H1 (cell line): ENCODE data around the gene CRYGB. TPM values are rescaled to one million over a fixed set of nuclear protein-coding genes. Genes with fewer than 3 reads are reported as not detected.

ENCODE experiments used
- CTCF ChIA-PET: fragments of 300-600 bp; sonication (Branson Sonifier 250); formaldehyde crosslinking; loops from one replicate; lab custom pipeline; 2021; ENCODE audit not compliant: partially characterized antibody; lab: Charles Lee
- POLR2A ChIA-PET: fragments of 300-600 bp; sonication (Branson Sonifier 250); formaldehyde crosslinking; loops from one replicate; lab custom pipeline; 2021; ENCODE audit warnings: inconsistent platforms; ENCODE audit not compliant: partially characterized antibody; lab: Charles Lee
- DNase-seq, 2 experiments: peaks; one replicate each; pipeline versions ENCODE4 v3.0.0 to v3.0.0-alpha.2; 2010 to 2022; ENCODE audit warnings: low spot score in 2 of 2, low read depth in 1 of 2, mixed read lengths in 1 of 2
- FAIRE-seq: peaks from 2 replicates; lab custom pipeline; 2011; peaks lifted over from hg19 to GRCh38; lab: Jason Lieb, UNC
- H2AFZ ChIP-seq: 2 replicates; pipeline ENCODE4 v1.8.1; 2012; ENCODE audit warnings: low read length, inconsistent platforms
- H2AK5ac ChIP-seq: 2 replicates; pipeline ENCODE4 v1.6.1; 2013; ENCODE audit warnings: low read depth, low read length
- H2BK120ac ChIP-seq: replicated peaks from 2 replicates; pipeline ENCODE3; 2013; ENCODE audit warnings: low read depth, low read length, inconsistent platforms
- H2BK12ac ChIP-seq: 2 replicates; pipeline ENCODE4 v1.6.1; 2013; ENCODE audit warnings: low read depth, low read length
- H2BK15ac ChIP-seq: 2 replicates; pipeline ENCODE4 v1.6.1; 2013; ENCODE audit warnings: low read length
- H2BK20ac ChIP-seq: 2 replicates; pipeline ENCODE4 v1.6.1; 2013; ENCODE audit warnings: low read length
- H2BK5ac ChIP-seq: 2 replicates; pipeline ENCODE4 v1.6.1; 2013; ENCODE audit warnings: low read depth, low read length
- H3K14ac ChIP-seq: 2 replicates; pipeline ENCODE4 v1.6.1; 2013; ENCODE audit warnings: inconsistent platforms; ENCODE audit not compliant: insufficient read length
- H3K18ac ChIP-seq: 2 replicates; pipeline ENCODE4 v1.6.1; 2013; ENCODE audit warnings: low read length; ENCODE audit errors: extremely low read depth
- H3K23ac ChIP-seq: 2 replicates; pipeline ENCODE4 v1.6.1; 2013; ENCODE audit warnings: inconsistent platforms; ENCODE audit not compliant: insufficient read length
- H3K23me2 ChIP-seq: 2 replicates; pipeline ENCODE4 v1.6.1; 2013; ENCODE audit warnings: low read depth, low read length
- H3K27ac ChIP-seq: 2 replicates; pipeline ENCODE4 v1.6.1; 2011; ENCODE audit warnings: low read depth, low read length, inconsistent platforms
- H3K27me3 ChIP-seq, 4 experiments: replicated peaks in 1 of 4; 1 replicate in 1 of 4; 2 replicates in 3 of 4; pipeline versions ENCODE4 v1.6.1 to v1.8.1; 2011 to 2013; ENCODE audit warnings: low read length in 3 of 4, mild to moderate bottlenecking in 3 of 4, inconsistent platforms in 2 of 4, mixed read lengths in 2 of 4, moderate library complexity in 1 of 4; ENCODE audit not compliant: control insufficient read depth in 3 of 4, insufficient read depth in 3 of 4; ENCODE audit errors: extremely low read depth in 1 of 4
- H3K36me3 ChIP-seq, 4 experiments: 2 replicates each; pipeline versions ENCODE4 v1.6.1 to v1.8.1; 2011 to 2013; ENCODE audit warnings: mild to moderate bottlenecking in 4 of 4, low read length in 3 of 4, moderate library complexity in 2 of 4, control low read depth in 1 of 4, inconsistent platforms in 1 of 4; ENCODE audit not compliant: insufficient read depth in 4 of 4, control insufficient read depth in 2 of 4
- H3K4ac ChIP-seq: replicated peaks from 2 replicates; pipeline ENCODE3; 2013; ENCODE audit warnings: low read length, low read depth, mixed read lengths, inconsistent platforms; ENCODE audit not compliant: insufficient read length
- H3K4me1 ChIP-seq, 4 experiments: replicated peaks in 1 of 4; 1 replicate in 1 of 4; 2 replicates in 3 of 4; pipeline versions ENCODE4 v1.6.1 to v1.8.1; 2011 to 2013; ENCODE audit warnings: low read length in 3 of 4, inconsistent platforms in 2 of 4, mixed read lengths in 1 of 4; ENCODE audit not compliant: insufficient read depth in 4 of 4, control insufficient read depth in 3 of 4
- H3K4me2 ChIP-seq, 2 experiments: 2 replicates each; pipeline versions ENCODE4 v1.6.1 to v1.8.1; 2011 to 2013; ENCODE audit warnings: low read depth in 2 of 2, low read length in 2 of 2, control low read depth in 1 of 2, inconsistent platforms in 1 of 2, mild to moderate bottlenecking in 1 of 2; ENCODE audit not compliant: insufficient read depth in 1 of 2
- H3K4me3 ChIP-seq, 4 experiments: fragments of 200-600, 300-600 bp in 1 of 4; sonication (generic), shearing (Covaris generic), sonication (Bioruptor Twin) in 1 of 4; 2 replicates each; pipeline versions ENCODE4 v1.5.1 to v1.8.1; 2011 to 2016; ENCODE audit warnings: low read length in 4 of 4, low read depth in 3 of 4, control low read depth in 2 of 4, inconsistent platforms in 2 of 4, mild to moderate bottlenecking in 2 of 4, mixed read lengths in 1 of 4, moderate library complexity in 1 of 4; ENCODE audit not compliant: insufficient read depth in 2 of 4; ENCODE audit errors: extremely low read depth in 1 of 4
- H3K56ac ChIP-seq: replicated peaks from 2 replicates; pipeline ENCODE3; 2013; ENCODE audit warnings: low read depth, mild to moderate bottlenecking, mixed read lengths, low read length, inconsistent platforms; ENCODE audit not compliant: insufficient read length
- H3K79me1 ChIP-seq: 2 replicates; pipeline ENCODE4 v1.6.1; 2013; ENCODE audit warnings: low read depth, low read length, control low read depth
- H3K79me2 ChIP-seq, 2 experiments: 2 replicates each; pipeline versions ENCODE4 v1.6.1 to v1.8.1; 2012 to 2013; ENCODE audit warnings: low read length in 2 of 2, mild to moderate bottlenecking in 2 of 2, inconsistent platforms in 1 of 2; ENCODE audit not compliant: insufficient read depth in 2 of 2, control insufficient read depth in 1 of 2
- H3K9ac ChIP-seq, 4 experiments: replicated peaks in 1 of 4; 1 replicate in 1 of 4; 2 replicates in 3 of 4; pipeline versions ENCODE4 v1.6.1 to v1.8.1; 2011 to 2013; ENCODE audit warnings: low read depth in 3 of 4, low read length in 3 of 4, control low read depth in 2 of 4, mild to moderate bottlenecking in 2 of 4, moderate library complexity in 2 of 4, inconsistent platforms in 1 of 4; ENCODE audit errors: extremely low read depth in 1 of 4
- H3K9me3 ChIP-seq, 2 experiments: 2 replicates each; pipeline versions ENCODE4 v1.6.1 to v1.8.1; 2012 to 2013; ENCODE audit warnings: mild to moderate bottlenecking in 2 of 2, moderate library complexity in 2 of 2, control low read depth in 1 of 2, inconsistent platforms in 1 of 2, low read depth in 1 of 2, low read length in 1 of 2, mixed read lengths in 1 of 2; ENCODE audit not compliant: insufficient read depth in 2 of 2
- H4K20me1 ChIP-seq, 2 experiments: replicated peaks in 1 of 2; 2 replicates each; pipeline versions ENCODE3 to v1.8.1; 2011 to 2013; ENCODE audit warnings: inconsistent platforms in 2 of 2, low read length in 2 of 2, mild to moderate bottlenecking in 1 of 2; ENCODE audit not compliant: insufficient read depth in 2 of 2, control insufficient read depth in 1 of 2
- H4K5ac ChIP-seq: 2 replicates; pipeline ENCODE4 v1.6.1; 2013; ENCODE audit warnings: low read length, low read depth, mixed read lengths, inconsistent platforms; ENCODE audit not compliant: insufficient read length
- H4K8ac ChIP-seq: 2 replicates; pipeline ENCODE4 v1.8.0; 2013; ENCODE audit warnings: mild to moderate bottlenecking, moderate library complexity, low read length, inconsistent platforms; ENCODE audit not compliant: insufficient read depth; ENCODE audit errors: extremely low read depth
- H4K91ac ChIP-seq: replicated peaks from 2 replicates; pipeline ENCODE3; 2013; ENCODE audit warnings: low read length, mixed read lengths, inconsistent platforms; ENCODE audit not compliant: insufficient read length
- E2F6 ChIP-seq: IDR thresholded peaks from 2 replicates; pipeline ENCODE4 v1.6.1; 2012; ENCODE audit warnings: inconsistent platforms
- KDM5A ChIP-seq: fragments of 200-600 bp; IDR thresholded peaks from 2 replicates; pipeline ENCODE4 v1.7.1; 2012; ENCODE audit warnings: mild to moderate bottlenecking, low read length, inconsistent platforms, mixed read lengths
- TAF1 ChIP-seq: IDR thresholded peaks from 2 replicates; pipeline ENCODE4 v1.6.1; 2011; ENCODE audit warnings: mild to moderate bottlenecking, low read depth, low read length
- WGBS, 2 experiments: shearing (Covaris generic) in 1 of 2; methylation state at CpG; one replicate each; pipeline versions ENCODE4 v1.1.6 to v1.1.7; 2013 to 2015; ENCODE audit warnings: low lambda C conversion rate in 2 of 2, mixed read lengths in 2 of 2, inconsistent platforms in 1 of 2, low coverage in 1 of 2, missing lambda C conversion rate in 1 of 2; ENCODE audit not compliant: insufficient replicate concordance in 2 of 2, insufficient coverage in 1 of 2, insufficient read length in 1 of 2; ENCODE audit errors: extremely low coverage in 1 of 2, missing lambda C conversion rate in 1 of 2; 5-methylcytosine and 5-hydroxymethylcytosine counted together
- polyA plus RNA-seq, 7 experiments: library from polyadenylated mRNA; depleted of rRNA in 3 of 7; stranded (reverse) in 5 of 7; unstranded in 2 of 7; fragments of >200 nt in 5 of 7; fragments of 200-250 nt in 2 of 7; gene quantifications; 1 replicate in 5 of 7; 2 replicates in 1 of 7; 4 replicates in 1 of 7; pipeline versions ENCODE4 v1.2.1 to v1.2.3, GENCODE V29; 2011 to 2013; ENCODE audit warnings: missing spikeins in 2 of 7, mixed read lengths in 2 of 7
- total RNA-seq: library from RNA; stranded (reverse); fragmentation: NEBNext Ultra II Directional; extraction: Animal tissue kit (Norgen Biotek cat#: 25700); gene quantifications from 2 replicates; pipeline ENCODE4 v1.2.1, GENCODE V29; 2021

The CRYGB gene
- total and polyA plus RNA-seq, 2 of the 8 experiments (the other 6 are each of a cell fraction or from before 2014, with no cell fraction given): 0.38 TPM; not detected in 1

DNA sequence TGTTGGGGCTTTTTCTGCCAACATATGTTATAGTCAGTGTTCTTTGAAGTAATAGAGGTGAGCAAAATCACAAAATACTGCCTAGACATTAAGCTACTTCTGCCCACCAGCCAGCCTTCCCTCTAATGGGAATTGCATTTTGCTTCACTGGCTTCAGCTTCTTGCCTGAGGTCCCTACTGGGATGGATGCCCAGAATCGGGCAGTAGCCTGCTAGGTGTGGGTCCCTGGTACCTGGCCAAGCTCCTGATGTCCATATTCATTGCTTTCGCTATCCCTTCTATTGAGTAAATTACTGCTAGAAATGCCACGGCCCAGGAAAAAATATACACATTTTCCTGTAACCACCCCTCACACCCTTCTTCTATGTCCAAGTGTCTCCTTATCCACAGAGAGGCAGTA is 48.6 kb downstream of the CRYGB start:
- H2BK5ac ChIP-seq: no peak overlapping the region
- 86% methylated on average over 3 of the region's 3 CpGs; no CpG with 5 or more reads in 1 of the 2 experiments for WGBS, 2 experiments
- no peak overlapping the region for H2BK12ac ChIP-seq
- H2AFZ ChIP-seq: no peak overlapping the region
- H2AK5ac ChIP-seq: no peak overlapping the region
- H3K4me3 ChIP-seq: no peak overlapping the region
- H3K18ac ChIP-seq: no peak overlapping the region
- no peak overlapping the region for H3K27ac ChIP-seq
- H3K4me1 ChIP-seq: no peaks in the 10 kb centered on the region
- H3K27me3 ChIP-seq: no peaks in the 10 kb centered on the region
- no peaks in the 10 kb centered on the region for H3K79me2 ChIP-seq
- H3K9me3 ChIP-seq: no peaks in the 10 kb centered on the region
- no peaks in the 10 kb centered on the region for H4K20me1 ChIP-seq
- H3K23ac ChIP-seq: no peak overlapping the region
- H2BK20ac ChIP-seq: no peak overlapping the region
- FAIRE-seq: no peak
- no peak overlapping the region for H3K56ac ChIP-seq
- no peak overlapping the region for H3K4ac ChIP-seq
- H3K14ac ChIP-seq: no peak overlapping the region
- no peak overlapping the region for H3K4me2 ChIP-seq
- H4K91ac ChIP-seq: no peak overlapping the region
- H2BK15ac ChIP-seq: no peak overlapping the region
- no peaks in the 10 kb centered on the region for H3K23me2 ChIP-seq
- H3K36me3 ChIP-seq: no peaks in the 10 kb centered on the region
- POLR2A ChIA-PET: no interaction called here
- H4K5ac ChIP-seq: no peak overlapping the region
- no peak overlapping the region for H2BK120ac ChIP-seq
- no peaks in the 10 kb centered on the region for H3K79me1 ChIP-seq
- CTCF ChIA-PET: interaction anchor here (1.3 to 1.8 kb wide), 2 partner anchors 57 to 60 kb away, joined by 4 to 5 read pairs; no protein-coding TSS in a partner anchor
- H4K8ac ChIP-seq: no peak overlapping the region
- no peak overlapping the region for H3K9ac ChIP-seq
- DNase-seq: peak in 1 of 2 experiments; percentile 17
- TF ChIP-seq E2F6: no peak
- TF ChIP-seq TAF1: no peak
- TF ChIP-seq KDM5A: no peak
